MM.1S (cell line): Measurements from ENCODE around the gene ADAMTSL2.

Experiments used
- DNase-seq: peaks from one replicate; pipeline ENCODE4 v3.0.0-alpha.2; 2015
- H2AFZ ChIP-seq: fragments of 300-600 bp; sonication (generic); 2 replicates; pipeline ENCODE4 v1.6.0; 2016; ENCODE audit warnings: antibody characterized with exemption, low read length
- H3F3A ChIP-seq: fragments of 300-600 bp; sonication (generic); 2 replicates; pipeline ENCODE4 v1.6.1; 2016; ENCODE audit warnings: mild to moderate bottlenecking, antibody characterized with exemption, low read length, moderate library complexity, mixed read lengths; ENCODE audit not compliant: insufficient read depth
- H3K27ac ChIP-seq: fragments of 300-600 bp; sonication (generic); 2 replicates; pipeline ENCODE4 v1.5.1; 2016; ENCODE audit warnings: mild to moderate bottlenecking, low read length
- H3K27me3 ChIP-seq: fragments of 300-600 bp; sonication (generic); replicated peaks from 2 replicates; pipeline ENCODE4 v1.6.0; 2016; ENCODE audit warnings: low read length; ENCODE audit not compliant: insufficient read depth
- H3K36me3 ChIP-seq: fragments of 300-600 bp; sonication (generic); replicated peaks from 2 replicates; pipeline ENCODE4 v1.6.1; 2016; ENCODE audit warnings: mild to moderate bottlenecking, low read length, mixed read lengths; ENCODE audit not compliant: insufficient read depth
- H3K4me1 ChIP-seq: fragments of 300-600 bp; sonication (generic); 2 replicates; pipeline ENCODE4 v1.6.1; 2016; ENCODE audit warnings: low read length, mixed read lengths
- H3K4me2 ChIP-seq: fragments of 300-600 bp; sonication (generic); 2 replicates; pipeline ENCODE4 v1.6.0; 2016; ENCODE audit warnings: low read depth, low read length
- H3K4me3 ChIP-seq: fragments of 300-600 bp; sonication (generic); 2 replicates; pipeline ENCODE4 v1.5.1; 2016; ENCODE audit warnings: low read length, mixed read lengths
- H3K79me2 ChIP-seq: fragments of 300-600 bp; sonication (generic); 2 replicates; pipeline ENCODE4 v1.6.1; 2016; ENCODE audit warnings: mixed run types, low read length, mixed read lengths
- H3K9ac ChIP-seq: fragments of 300-600 bp; sonication (generic); 2 replicates; pipeline ENCODE4 v1.6.1; 2016; ENCODE audit warnings: low read length, mixed read lengths
- H3K9me2 ChIP-seq: fragments of 300-600 bp; sonication (generic); replicated peaks from 2 replicates; pipeline ENCODE4 v1.6.1; 2016; ENCODE audit warnings: mild to moderate bottlenecking, low read length, mixed read lengths; ENCODE audit not compliant: insufficient read depth
- H3K9me3 ChIP-seq: fragments of 300-600 bp; sonication (generic); replicated peaks from 2 replicates; pipeline ENCODE4 v1.6.1; 2016; ENCODE audit warnings: mild to moderate bottlenecking, low read length, mixed read lengths; ENCODE audit not compliant: insufficient read depth
- H4K20me1 ChIP-seq: fragments of 300-600 bp; sonication (generic); 2 replicates; pipeline ENCODE4 v1.6.1; 2016; ENCODE audit warnings: mild to moderate bottlenecking, low read length, moderate library complexity, mixed read lengths; ENCODE audit not compliant: insufficient read depth
- CTCF ChIP-seq: fragments of 300-600 bp; sonication (generic); IDR thresholded peaks from 2 replicates; pipeline ENCODE4 v1.5.1; 2016; ENCODE audit warnings: antibody characterized with exemption, low read length, mixed read lengths
- EZH2 ChIP-seq: fragments of 300-600 bp; sonication (generic); optimal IDR thresholded peaks from 2 replicates; pipeline ENCODE3; 2017; ENCODE audit warnings: low read depth, mild to moderate bottlenecking, antibody characterized with exemption, low read length, mixed read lengths
- EZH2phosphoT487 ChIP-seq: fragments of 300-600 bp; sonication (generic); IDR thresholded peaks from 2 replicates; pipeline ENCODE4 v1.6.1; 2018; ENCODE audit warnings: antibody characterized with exemption, low read length

The ADAMTSL2 gene

GRCh38 chr9:133581513-133582343 is 47.2 kb downstream of the ADAMTSL2 start:
- no peak overlapping the region for H3K4me3 ChIP-seq
- no peaks in the 10 kb centered on the region for H3K4me1 ChIP-seq
- H3F3A ChIP-seq, result no peaks in the 10 kb centered on the region
- no peaks in the 10 kb centered on the region for H3K36me3 ChIP-seq
- peaks cover 98% of the 10 kb centered on the region for H3K27me3 ChIP-seq
- H3K9me3 ChIP-seq, result no peaks in the 10 kb centered on the region
- H3K79me2 ChIP-seq, result no peaks in the 10 kb centered on the region
- no peaks in the 10 kb centered on the region for H3K9me2 ChIP-seq
- H3K4me2 ChIP-seq, result no peak overlapping the region
- no peak for TF ChIP-seq EZH2phosphoT487
- no peak overlapping the region for H3K27ac ChIP-seq
- no peak overlapping the region for H3K9ac ChIP-seq
- no peaks in the 10 kb centered on the region for H4K20me1 ChIP-seq
- DNase-seq, result no peak
- no peak overlapping the region for H2AFZ ChIP-seq

GRCh38 chr9:133582501-133583045 is 48.1 kb downstream of the ADAMTSL2 start:
- DNase-seq, result no peak
- Histone ChIP-seq H3K4me1 (no peaks in the 10 kb centered on the region), H3K9me2 (no peaks in the 10 kb centered on the region)

DNA sequence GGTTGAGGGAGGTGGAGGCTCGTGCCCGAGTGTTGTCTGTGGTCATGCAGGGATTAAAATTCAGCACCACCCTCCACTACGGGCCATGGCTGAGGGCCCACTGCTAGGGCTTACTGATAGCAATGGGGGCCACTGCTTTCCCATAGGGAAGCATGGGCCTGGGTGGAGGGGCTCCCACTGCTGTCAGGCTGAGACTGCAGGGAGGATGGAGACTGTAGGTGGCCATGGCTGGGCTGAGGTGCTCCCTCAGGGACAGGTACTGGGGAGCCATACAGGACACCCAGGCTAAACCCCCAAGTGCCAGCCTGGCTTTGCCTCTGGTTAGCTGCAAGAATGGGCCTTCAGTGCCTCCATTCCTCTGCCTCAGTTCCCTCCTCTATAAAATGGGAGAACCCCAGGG is 48.6 kb downstream of the ADAMTSL2 start:
- no peaks in the 10 kb centered on the region for H3K9me3 ChIP-seq
- H3K79me2 ChIP-seq, result no peaks in the 10 kb centered on the region
- no peak overlapping the region for H3K9ac ChIP-seq
- H3K27me3 ChIP-seq, result peaks cover 95% of the 10 kb centered on the region
- no peaks in the 10 kb centered on the region for H3K36me3 ChIP-seq
- DNase-seq, result no peak
- no peaks in the 10 kb centered on the region for H4K20me1 ChIP-seq
- H3K4me3 ChIP-seq, result no peak overlapping the region
- no peak for TF ChIP-seq EZH2
- H3K4me1 ChIP-seq, result no peaks in the 10 kb centered on the region
- H3F3A ChIP-seq, result no peaks in the 10 kb centered on the region
- no peak overlapping the region for H3K27ac ChIP-seq
- no peaks in the 10 kb centered on the region for H3K9me2 ChIP-seq
- no peak overlapping the region for H2AFZ ChIP-seq
- no peak overlapping the region for H3K4me2 ChIP-seq

More at GRCh38 chr9:133582501-133583045, 48.1 kb downstream of the ADAMTSL2 start:
- Histone ChIP-seq H3K4me2 (no peak overlapping the region), H3K9me3 (no peaks in the 10 kb centered on the region), H4K20me1 (no peaks in the 10 kb centered on the region), H3K4me3 (no peak overlapping the region), H3K9ac (no peak overlapping the region), H3K27ac (no peak overlapping the region), H3K27me3 (peaks cover 100% of the 10 kb centered on the region), H3K36me3 (no peaks in the 10 kb centered on the region), H2AFZ (no peak overlapping the region), H3K79me2 (no peaks in the 10 kb centered on the region), H3F3A (no peaks in the 10 kb centered on the region)
- TF ChIP-seq CTCF, result no peak
- no peak for TF ChIP-seq EZH2
- no peak for TF ChIP-seq EZH2phosphoT487

- Histone ChIP-seq H2AFZ (no peak overlapping the region), H3K4me3 (no peak overlapping the region), H3K4me1 (no peaks in the 10 kb centered on the region), H3K9ac (no peak overlapping the region), H3F3A (no peaks in the 10 kb centered on the region), H3K27me3 (peaks cover 94% of the 10 kb centered on the region), H4K20me1 (no peaks in the 10 kb centered on the region), H3K27ac (no peak overlapping the region), H3K36me3 (no peaks in the 10 kb centered on the region), H3K9me3 (no peaks in the 10 kb centered on the region), H3K9me2 (no peaks in the 10 kb centered on the region), H3K79me2 (no peaks in the 10 kb centered on the region), H3K4me2 (no peak overlapping the region)
- TF ChIP-seq CTCF (no peak), EZH2phosphoT487 (no peak), EZH2 (no peak)
- no peak for DNase-seq
Measured at GRCh38 chr9:133583586-133583985, 49.1 kb downstream of the ADAMTSL2 start.
